ENCODE measurements around the gene ABHD12. TPM values are rescaled to one million over a fixed set of nuclear protein-coding genes. Genes with fewer than 3 reads are reported as not detected.

ABHD12 gene
- total RNA-seq, 2 donors from 2014 or later, result 54.2 to 60.6 TPM

DNA sequence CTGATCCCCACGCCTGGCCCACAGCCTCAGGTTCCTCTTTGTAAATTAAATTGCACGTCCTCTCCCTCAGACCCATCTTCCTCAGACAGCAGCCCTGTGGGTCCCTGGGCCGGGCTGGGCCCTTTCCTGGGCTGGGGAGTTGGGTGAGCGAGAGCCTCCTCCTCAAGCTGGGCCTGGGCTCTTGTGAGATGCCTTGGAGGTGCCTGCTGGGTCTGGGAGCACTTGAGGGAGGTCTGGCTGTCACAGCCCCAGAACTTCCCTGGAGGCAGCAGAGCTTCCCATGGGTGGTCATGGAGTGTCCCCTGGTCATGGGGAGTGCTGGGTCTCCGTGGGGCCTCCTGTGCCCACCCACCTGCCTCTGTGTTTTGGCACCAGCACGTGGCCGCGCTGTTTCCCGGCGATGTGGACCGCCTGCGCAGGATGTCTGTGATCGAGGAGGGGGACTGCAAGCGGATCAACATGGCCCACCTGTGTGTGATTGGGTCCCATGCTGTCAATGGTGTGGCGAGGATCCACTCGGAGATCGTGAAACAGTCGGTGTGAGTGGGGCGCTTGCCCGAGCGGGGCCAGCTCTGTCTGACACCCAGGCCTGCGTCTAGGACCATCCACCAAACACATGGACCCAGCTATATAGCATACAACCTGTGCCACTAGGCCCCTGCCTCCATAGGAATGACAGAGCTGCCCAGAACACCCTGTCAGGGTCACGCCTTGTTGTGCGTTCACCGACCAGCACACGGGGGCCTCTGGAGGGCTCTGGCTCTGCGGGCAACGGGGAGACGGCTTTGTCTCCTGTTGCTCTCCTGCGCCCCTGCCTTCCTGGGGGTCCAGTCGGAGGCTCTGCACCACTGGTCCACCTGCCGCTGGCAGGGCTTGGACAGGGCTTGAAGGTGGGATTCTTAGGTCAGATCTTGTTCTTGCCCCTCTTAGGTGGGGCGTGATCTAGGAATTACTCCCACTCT lies 109.8 kb downstream of the ABHD12 start:
- H3K27me3 ChIP-seq, result no peaks in the 10 kb centered on the region
- H3K4me3 ChIP-seq, result no peak overlapping the region
- TF ChIP-seq, protein P1, sequence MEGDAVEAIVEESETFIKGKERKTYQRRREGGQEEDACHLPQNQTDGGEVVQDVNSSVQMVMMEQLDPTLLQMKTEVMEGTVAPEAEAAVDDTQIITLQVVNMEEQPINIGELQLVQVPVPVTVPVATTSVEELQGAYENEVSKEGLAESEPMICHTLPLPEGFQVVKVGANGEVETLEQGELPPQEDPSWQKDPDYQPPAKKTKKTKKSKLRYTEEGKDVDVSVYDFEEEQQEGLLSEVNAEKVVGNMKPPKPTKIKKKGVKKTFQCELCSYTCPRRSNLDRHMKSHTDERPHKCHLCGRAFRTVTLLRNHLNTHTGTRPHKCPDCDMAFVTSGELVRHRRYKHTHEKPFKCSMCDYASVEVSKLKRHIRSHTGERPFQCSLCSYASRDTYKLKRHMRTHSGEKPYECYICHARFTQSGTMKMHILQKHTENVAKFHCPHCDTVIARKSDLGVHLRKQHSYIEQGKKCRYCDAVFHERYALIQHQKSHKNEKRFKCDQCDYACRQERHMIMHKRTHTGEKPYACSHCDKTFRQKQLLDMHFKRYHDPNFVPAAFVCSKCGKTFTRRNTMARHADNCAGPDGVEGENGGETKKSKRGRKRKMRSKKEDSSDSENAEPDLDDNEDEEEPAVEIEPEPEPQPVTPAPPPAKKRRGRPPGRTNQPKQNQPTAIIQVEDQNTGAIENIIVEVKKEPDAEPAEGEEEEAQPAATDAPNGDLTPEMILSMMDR (IDR thresholded peaks at IDR 0.05), result no peak
- no peak overlapping the region for H3K27ac ChIP-seq
- H3K36me3 ChIP-seq, result peaks cover 47% of the 10 kb centered on the region
- DNase-seq, result no peak
- intact Hi-C loops (cut with DNase I), result no loop called here
- H3K9me3 ChIP-seq, result no peaks in the 10 kb centered on the region
- H3K9ac ChIP-seq (ENCODE audit: low read depth in 2 of 2, low read length in 2 of 2), result no peak overlapping the region
- no peaks in the 10 kb centered on the region for H3K4me1 ChIP-seq

DNA sequence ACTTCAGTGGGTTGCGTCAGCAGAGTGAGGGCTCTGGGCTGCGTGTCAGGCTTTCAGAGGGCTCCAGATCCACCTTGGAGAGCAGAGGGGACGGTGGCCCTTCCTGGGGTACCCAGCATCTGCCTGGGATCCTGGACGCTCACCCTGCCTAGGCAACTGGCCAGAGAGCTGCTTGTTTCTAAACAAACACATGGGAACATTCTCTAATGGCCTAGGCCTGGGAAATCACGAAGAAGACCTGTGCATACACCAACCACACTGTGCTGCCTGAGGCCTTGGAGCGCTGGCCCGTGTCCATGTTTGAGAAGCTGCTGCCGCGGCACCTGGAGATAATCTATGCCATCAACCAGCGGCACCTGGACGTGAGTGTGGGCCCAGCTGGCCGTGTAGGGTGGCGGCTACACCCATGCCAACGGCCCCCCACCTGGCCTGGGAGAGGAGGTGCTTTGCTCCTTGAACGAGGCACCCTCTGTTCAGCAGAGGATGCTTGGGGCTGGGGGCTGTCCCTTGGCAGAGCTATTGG lies 110.5 kb downstream of the ABHD12 start:
- intact Hi-C loops (cut with DNase I), result no loop called here
- Histone ChIP-seq H3K9ac (ENCODE audit: low read depth in 2 of 2, low read length in 2 of 2) (no peak overlapping the region), H3K4me1 (no peaks in the 10 kb centered on the region), H3K9me3 (no peaks in the 10 kb centered on the region), H3K36me3 (peaks cover 52% of the 10 kb centered on the region), H3K4me3 (no peak overlapping the region), H3K27me3 (no peaks in the 10 kb centered on the region), H3K27ac (no peak overlapping the region)
- TF ChIP-seq, protein P1 (IDR thresholded peaks at IDR 0.05), result no peak
- no peak for DNase-seq

DNA sequence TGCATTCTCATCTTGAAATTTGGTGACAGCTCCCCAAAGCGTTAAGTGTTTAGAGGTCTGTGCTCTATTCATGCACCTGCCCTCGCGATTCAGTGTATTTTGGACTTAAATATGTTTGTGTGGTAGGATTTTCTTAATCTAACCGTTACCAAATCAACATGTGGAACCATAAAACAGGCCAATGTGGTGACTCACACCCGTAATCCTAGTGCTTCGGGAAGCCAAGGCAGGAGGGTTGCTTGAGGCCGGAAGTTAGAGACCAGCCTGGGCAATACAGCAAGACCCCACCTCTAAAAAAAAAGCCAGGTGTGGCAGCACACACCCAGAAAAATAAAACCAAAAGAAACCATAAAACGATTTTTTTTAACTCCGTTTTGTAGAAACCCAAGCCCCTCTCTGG lies 111.2 kb downstream of the ABHD12 start:
- no peaks in the 10 kb centered on the region for H3K4me1 ChIP-seq
- H3K4me3 ChIP-seq, result no peak overlapping the region
- no peaks in the 10 kb centered on the region for H3K9me3 ChIP-seq
- TF ChIP-seq, protein P1 (IDR thresholded peaks at IDR 0.05), result no peak
- H3K27ac ChIP-seq, result no peak overlapping the region
- intact Hi-C loops (cut with DNase I), result loop anchor here (10.0 kb wide), 1 partner anchor 285 kb away; the partner anchor contains the start of gene APMAP
- H3K9ac ChIP-seq (ENCODE audit: low read depth in 2 of 2, low read length in 2 of 2), result no peak overlapping the region
- H3K36me3 ChIP-seq, result peaks cover 55% of the 10 kb centered on the region
- no peak for DNase-seq
- H3K27me3 ChIP-seq, result no peaks in the 10 kb centered on the region

DNA sequence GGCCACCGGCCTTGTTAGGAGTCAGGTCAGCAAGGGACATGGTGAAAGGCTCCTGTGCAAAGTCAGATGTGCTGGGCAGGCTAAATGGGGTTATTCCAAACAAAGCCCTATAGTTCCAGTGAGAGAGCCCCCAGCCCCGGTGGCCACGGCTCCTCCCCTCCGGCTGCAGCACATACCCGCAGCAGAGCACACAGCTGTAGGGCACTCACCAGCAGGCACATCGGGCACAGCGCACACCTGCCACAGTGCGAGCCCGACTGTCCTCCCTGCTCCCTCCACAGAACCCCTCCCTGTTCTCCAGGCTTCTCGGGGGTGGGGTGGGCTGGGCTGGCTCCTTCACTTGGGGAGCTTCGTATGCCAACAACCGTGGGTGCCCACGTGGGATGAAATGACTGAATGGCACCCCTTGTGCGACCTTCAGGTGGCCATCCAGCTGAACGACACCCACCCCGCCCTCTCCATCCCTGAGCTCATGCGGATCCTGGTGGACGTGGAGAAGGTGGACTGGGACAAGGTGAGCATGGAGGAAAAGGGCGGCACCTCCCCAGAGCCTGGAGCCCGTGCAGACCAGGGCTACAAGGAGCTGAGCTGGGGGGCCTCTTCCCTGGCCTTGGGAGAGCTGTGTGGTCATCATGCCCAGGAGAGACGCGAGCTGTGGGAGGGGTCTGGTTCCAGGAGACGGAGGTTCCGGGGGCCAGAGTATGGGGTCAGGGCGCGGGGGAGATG lies 111.8 kb downstream of the ABHD12 start:
- no peaks in the 10 kb centered on the region for H3K9me3 ChIP-seq
- no peaks in the 10 kb centered on the region for H3K27me3 ChIP-seq
- DNase-seq, result no peak
- TF ChIP-seq, protein P1 (IDR thresholded peaks at IDR 0.05), result no peak
- H3K36me3 ChIP-seq, result peaks cover 54% of the 10 kb centered on the region
- no peak overlapping the region for H3K4me3 ChIP-seq
- H3K9ac ChIP-seq (ENCODE audit: low read depth in 2 of 2, low read length in 2 of 2), result no peak overlapping the region
- intact Hi-C loops (cut with DNase I), result loop anchor here (10.0 kb wide), 1 partner anchor 284 kb away; the partner anchor contains the start of gene APMAP
- H3K27ac ChIP-seq, result no peak overlapping the region
- H3K4me1 ChIP-seq, result no peaks in the 10 kb centered on the region

DNA sequence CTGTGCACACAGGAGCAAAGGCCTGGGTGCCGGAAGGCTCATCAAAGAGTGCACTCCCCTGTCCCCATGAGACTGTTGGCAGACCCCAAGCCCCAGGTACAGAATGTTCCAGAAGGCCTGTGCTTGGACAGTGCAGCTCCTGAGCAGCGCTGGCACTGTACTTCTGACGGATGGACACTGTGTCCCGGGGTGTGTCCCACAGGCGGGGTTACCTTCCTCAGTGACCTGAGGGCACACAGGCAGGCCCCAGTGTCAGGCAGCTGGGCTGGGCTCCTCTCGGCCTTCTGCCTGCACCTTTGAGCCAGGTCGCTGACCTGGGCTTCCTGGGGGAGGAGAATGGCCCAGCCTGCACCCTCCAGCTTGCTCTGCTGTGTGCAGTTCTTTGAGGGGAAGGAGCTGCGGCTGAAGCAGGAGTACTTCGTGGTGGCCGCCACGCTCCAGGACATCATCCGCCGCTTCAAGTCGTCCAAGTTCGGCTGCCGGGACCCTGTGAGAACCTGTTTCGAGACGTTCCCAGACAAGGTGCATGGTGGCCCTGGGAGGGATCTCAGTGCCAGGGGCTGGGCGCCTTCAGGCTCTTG lies 112.6 kb downstream of the ABHD12 start:
- Histone ChIP-seq H3K9ac (ENCODE audit: low read depth in 2 of 2, low read length in 2 of 2) (no peak overlapping the region), H3K27ac (no peak overlapping the region), H3K4me1 (no peaks in the 10 kb centered on the region), H3K4me3 (no peak overlapping the region), H3K36me3 (peaks cover 49% of the 10 kb centered on the region), H3K27me3 (no peaks in the 10 kb centered on the region), H3K9me3 (no peaks in the 10 kb centered on the region)
- DNase-seq, result no peak
- TF ChIP-seq, protein P1 (IDR thresholded peaks at IDR 0.05), result no peak
- intact Hi-C loops (cut with DNase I), result loop anchor here (10.0 kb wide), 1 partner anchor 283 kb away; the partner anchor contains the start of gene APMAP
